Measurements from ENCODE around the gene HSBP1L1.

- TF ChIP-seq, protein P1, sequence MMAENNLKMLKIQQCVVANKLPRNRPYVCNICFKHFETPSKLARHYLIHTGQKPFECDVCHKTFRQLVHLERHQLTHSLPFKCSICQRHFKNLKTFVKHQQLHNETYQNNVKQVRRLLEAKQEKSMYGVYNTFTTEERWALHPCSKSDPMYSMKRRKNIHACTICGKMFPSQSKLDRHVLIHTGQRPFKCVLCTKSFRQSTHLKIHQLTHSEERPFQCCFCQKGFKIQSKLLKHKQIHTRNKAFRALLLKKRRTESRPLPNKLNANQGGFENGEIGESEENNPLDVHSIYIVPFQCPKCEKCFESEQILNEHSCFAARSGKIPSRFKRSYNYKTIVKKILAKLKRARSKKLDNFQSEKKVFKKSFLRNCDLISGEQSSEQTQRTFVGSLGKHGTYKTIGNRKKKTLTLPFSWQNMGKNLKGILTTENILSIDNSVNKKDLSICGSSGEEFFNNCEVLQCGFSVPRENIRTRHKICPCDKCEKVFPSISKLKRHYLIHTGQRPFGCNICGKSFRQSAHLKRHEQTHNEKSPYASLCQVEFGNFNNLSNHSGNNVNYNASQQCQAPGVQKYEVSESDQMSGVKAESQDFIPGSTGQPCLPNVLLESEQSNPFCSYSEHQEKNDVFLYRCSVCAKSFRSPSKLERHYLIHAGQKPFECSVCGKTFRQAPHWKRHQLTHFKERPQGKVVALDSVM (CRISPR knock-in tag; IDR thresholded peaks at IDR 0.05): no peak
- no peak for TF ChIP-seq POLR2A (IDR thresholded peaks at IDR 0.05; ENCODE audit: insufficient read depth in 1 of 2, low read depth in 2 of 2, low read length in 2 of 2)
- TF ChIP-seq, protein P2, sequence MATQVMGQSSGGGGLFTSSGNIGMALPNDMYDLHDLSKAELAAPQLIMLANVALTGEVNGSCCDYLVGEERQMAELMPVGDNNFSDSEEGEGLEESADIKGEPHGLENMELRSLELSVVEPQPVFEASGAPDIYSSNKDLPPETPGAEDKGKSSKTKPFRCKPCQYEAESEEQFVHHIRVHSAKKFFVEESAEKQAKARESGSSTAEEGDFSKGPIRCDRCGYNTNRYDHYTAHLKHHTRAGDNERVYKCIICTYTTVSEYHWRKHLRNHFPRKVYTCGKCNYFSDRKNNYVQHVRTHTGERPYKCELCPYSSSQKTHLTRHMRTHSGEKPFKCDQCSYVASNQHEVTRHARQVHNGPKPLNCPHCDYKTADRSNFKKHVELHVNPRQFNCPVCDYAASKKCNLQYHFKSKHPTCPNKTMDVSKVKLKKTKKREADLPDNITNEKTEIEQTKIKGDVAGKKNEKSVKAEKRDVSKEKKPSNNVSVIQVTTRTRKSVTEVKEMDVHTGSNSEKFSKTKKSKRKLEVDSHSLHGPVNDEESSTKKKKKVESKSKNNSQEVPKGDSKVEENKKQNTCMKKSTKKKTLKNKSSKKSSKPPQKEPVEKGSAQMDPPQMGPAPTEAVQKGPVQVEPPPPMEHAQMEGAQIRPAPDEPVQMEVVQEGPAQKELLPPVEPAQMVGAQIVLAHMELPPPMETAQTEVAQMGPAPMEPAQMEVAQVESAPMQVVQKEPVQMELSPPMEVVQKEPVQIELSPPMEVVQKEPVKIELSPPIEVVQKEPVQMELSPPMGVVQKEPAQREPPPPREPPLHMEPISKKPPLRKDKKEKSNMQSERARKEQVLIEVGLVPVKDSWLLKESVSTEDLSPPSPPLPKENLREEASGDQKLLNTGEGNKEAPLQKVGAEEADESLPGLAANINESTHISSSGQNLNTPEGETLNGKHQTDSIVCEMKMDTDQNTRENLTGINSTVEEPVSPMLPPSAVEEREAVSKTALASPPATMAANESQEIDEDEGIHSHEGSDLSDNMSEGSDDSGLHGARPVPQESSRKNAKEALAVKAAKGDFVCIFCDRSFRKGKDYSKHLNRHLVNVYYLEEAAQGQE (IDR thresholded peaks at IDR 0.05; ENCODE audit: borderline replicate concordance in 1 of 2, low read depth in 1 of 2, low read length in 2 of 2): no peak
- TF ChIP-seq CTCF (CRISPR knock-in tag; IDR thresholded peaks at IDR 0.05): no peak
- TF ChIP-seq CEBPB (IDR thresholded peaks at IDR 0.05; ENCODE audit: borderline replicate concordance, low read depth, low read length): no peak
Observed at GRCh38 chr18:79923896-79924585, 40.4 kb upstream of the HSBP1L1 start.

Measured in HepG2 (cell line).